HG02981 (cell line): ENCODE data around the gene XAGE1A.
"Not testable (repeated sequence)": the region's sequence is repeated elsewhere in the genome, so short reads cannot be mapped to it uniquely, and the experiment has no call there.

Experiments used
- ATAC-seq: cut with Tn5 transposase; IDR thresholded peaks from one replicate; pipeline ENCODE4 v1.9.1; 2021; ENCODE audit warnings: mild to moderate bottlenecking, moderate library complexity; ENCODE audit not compliant: unreplicated experiment

XAGE1A gene

DNA sequence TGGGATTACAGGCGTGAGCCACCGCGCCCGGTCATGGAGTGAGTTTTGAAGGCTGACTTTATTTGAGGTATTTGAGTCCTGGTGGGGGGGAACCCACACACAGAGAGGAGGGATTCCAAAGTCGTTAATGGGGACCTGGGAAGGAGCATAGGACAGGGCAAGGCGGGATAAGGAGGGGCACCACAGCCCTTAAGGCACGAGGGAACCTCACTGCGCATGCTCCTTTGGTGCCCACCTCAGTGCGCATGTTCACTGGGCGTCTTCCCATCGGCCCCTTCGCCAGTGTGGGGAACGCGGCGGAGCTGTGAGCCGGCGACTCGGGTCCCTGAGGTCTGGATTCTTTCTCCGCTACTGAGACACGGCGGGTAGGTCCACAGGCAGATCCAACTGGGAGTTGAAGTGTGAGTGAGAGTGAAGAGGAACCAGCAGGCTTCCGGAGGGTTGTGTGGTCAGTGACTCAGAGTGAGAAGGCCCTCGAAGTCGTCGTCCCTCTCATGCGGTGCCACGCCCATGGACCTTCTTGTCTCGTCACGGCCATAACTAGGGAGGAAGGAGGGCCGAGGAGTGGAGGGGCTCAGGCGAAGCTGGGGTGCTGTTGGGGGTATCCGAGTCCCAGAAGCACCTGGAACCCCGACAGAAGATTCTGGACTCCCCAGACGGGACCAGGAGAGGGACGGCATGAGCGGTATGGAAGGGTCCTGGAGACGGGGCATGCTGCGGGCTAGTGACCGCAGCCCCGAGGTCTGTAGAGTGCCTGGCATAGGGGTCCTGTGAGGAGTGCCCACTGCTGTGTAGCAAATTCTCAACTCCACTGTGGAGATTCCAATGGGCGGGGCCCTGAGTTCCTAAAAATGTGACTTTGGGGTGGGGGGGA lies at the start of gene XAGE1A:
XAGE1A (plus strand) TSS at position 264 of the 874 bp plus-strand sequence. CDS start 1,554 bp downstream, outside the sequence.
- not testable (repeated sequence) for ATAC-seq

DNA sequence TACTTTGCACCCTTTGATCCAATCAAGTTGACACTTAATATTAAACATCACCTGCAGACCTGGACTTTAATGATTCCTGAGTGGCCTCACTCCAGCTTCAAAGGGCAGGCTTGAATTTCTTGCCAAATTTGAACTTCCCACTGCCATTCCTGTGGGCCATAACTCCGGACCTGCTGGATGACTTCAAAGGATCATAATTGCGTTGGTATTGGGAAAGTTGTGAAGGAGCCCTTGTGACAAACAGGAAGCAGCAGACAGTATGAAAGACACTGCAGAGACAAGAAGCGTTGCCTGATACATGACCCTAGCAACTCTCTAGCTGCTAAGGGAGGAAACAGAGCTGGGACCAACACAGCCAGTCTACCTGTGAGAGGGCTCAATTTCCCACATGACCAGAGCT lies 43.6 kb upstream of the XAGE1A start:
- not testable (repeated sequence) for ATAC-seq

GRCh38 chrX:52471301-52471700 lies 24.3 kb upstream of the XAGE1A start:
- ATAC-seq = not testable (repeated sequence)

DNA sequence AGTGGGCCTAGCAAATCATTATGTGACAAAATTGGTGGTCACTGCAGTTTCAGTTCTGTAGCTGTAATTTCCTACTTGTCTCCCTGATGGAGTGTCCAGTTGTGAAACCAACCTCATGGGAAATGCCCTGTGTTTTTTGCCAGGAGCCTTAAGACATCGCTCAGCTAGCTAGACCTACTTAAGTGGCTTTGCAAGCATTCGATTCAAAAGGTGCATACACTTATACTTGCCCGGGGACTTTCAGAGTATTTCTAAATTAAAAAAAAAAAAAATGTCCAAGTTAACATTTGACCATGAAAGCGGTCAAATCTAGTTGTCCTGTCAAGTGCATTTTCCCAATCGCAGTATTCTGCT lies 788 bp downstream of the XAGE1A start:
- ATAC-seq = not testable (repeated sequence)

DNA sequence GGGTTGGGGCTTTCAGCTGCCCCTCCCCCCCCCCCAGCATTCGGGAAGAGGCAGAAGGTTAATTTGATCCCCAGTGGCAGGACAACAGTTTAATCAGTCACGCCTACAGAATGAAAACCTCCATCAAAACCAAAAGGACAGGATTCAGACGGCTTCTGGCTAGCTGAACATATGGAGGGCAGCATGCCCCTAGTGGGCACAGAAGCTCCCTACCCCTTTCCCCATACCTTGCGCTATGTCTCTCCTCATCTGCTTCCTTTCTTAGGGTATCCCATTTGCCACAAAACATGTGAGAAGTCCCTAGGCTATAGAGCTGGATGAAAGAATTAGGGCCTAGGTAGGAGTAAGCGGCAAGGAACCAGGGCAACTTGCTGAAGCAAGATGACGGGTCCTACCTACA lies 5.8 kb downstream of the XAGE1A start:
- ATAC-seq = not testable (repeated sequence)

- ATAC-seq = no peak
These were observed 8.9 kb downstream of the XAGE1A start for GRCh38 chrX:52504551-52504950.

DNA sequence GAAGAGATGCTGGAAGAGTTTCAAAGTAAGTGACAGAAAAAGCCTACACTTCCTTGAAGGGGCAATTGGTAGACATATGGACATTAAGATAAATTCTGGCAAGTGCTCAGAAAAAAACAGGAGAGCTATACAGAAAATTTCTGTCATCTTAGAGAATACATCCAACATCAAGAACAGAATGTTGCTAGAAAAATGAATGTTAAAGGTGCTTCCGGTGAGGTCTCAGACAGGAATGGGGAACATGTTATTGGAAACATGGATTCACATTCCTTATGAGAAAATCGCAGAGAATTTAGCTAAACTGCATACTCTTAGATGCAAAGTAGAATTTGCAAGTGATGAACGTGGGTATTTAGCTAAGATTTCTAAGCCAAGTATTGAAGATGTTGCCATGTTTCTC lies 11.7 kb downstream of the XAGE1A start:
- ATAC-seq = no peak

DNA sequence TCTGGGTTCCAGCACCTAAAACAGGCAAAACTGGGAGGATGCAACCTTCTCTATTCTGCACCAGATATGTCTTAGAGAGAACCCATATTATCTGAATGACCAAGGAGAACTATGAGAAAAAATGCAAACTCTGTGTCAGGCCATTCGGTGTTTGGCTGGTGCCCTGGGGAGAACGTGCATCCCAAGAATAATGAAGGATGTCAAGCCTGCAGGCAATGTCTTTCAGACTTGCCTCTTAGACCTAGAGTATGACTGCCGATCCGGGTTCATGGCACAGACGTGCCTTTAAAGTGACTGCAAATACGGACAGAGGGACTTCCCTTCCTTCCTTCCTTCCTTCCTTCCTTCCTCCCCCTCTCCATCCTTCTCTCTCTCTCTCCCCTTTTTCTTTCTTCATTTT lies 14.3 kb downstream of the XAGE1A start:
- no peak for ATAC-seq

- not testable (repeated sequence) for ATAC-seq
These were observed 15.5 kb downstream of the XAGE1A start for GRCh38 chrX:52511126-52511525.

- not testable (repeated sequence) for ATAC-seq
These were observed 20.7 kb downstream of the XAGE1A start for GRCh38 chrX:52516110-52516986.

GRCh38 chrX:52516987-52517325 lies 21.3 kb downstream of the XAGE1A start, which contains the start of gene XAGE1B:
Gene XAGE1B, minus strand, starts transcription at chrX:52517063. Its CDS starts 1,536 bp downstream, at chrX:52515527.
- ATAC-seq = not testable (repeated sequence)

- ATAC-seq = not testable (repeated sequence)
These were observed 45.4 kb downstream of the XAGE1A start for GRCh38 chrX:52541051-52541450.

- no peak for ATAC-seq
These were observed 46.7 kb downstream of the XAGE1A start for GRCh38 chrX:52542311-52542710.

DNA sequence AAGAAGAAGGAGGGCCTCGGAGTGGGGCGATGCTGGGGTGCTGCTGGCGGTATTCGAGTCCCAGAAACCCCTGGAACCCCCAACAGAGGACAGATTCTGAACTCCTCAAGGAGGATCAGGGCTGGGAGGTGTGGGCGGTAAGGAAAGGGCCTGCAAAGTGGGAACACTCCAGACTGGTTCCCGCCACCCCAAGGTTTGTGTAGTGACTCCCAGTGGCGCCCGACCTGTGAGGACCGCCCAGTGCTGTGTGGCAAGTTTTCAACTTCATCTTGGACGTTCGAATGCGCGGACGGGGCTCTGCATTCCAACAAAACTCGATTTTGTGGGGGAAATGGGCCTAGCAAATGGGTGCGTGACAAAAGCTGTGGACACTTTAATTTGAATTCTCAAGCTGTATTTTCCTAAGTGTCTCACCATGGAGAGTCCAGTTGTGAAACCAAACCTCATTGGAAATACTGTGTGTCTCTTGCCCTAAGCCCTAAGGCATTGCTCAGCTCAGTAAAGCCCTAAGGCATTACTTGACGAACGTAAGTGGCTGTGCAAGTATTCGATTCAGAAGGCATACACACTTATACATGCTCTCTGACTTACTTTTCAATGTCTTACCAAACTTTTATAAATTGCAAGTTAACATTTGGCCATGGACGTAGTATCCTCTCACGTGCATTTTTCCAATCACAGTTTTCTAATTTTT lies 48.7 kb downstream of the XAGE1A start:
- ATAC-seq = no peak

DNA sequence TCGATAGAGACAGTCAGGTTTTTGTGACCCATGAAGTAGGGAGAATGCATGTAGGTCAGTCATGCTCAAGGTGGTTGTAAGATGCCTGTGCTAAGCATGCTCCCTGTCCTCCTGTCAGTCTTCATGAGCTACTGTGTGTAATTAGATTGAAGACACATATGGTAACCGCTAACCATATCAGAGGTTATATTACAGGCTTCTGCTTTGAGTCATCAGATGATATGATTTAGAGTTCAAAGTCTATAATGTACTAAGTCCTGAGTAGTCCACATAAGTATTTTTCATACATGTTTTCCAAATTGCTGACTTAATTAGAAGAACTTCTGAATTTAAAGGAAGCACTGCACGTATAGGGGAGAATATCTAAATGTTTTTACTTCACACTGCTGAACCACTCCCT lies 53.2 kb downstream of the XAGE1A start:
- not testable (repeated sequence) for ATAC-seq
